PC-3 (cell line): ENCODE data around the gene GSDME. TPM values are rescaled to one million over a fixed set of nuclear protein-coding genes. Genes with fewer than 3 reads are reported as not detected.

Experiments used
- ATAC-seq: fragments of 200-7000 bp; cut with Tn5 transposase; 2 replicates; pipeline ENCODE4 v1.9.1; 2020; ENCODE audit warnings: mild to moderate bottlenecking, moderate library complexity
- BruUV-seq: library from RNA; stranded (reverse); fragments of 400-500 nt; replicated peaks from 2 replicates; lab custom pipeline; 2021; lab: Mats Ljungman, UMichigan
- CTCF ChIA-PET: fragments of 300-600 bp; sonication (Branson Sonifier 250); formaldehyde crosslinking; loops from one replicate; lab custom pipeline; 2022; ENCODE audit warnings: antibody characterized with exemption; lab: Charles Lee
- POLR2A ChIA-PET: fragments of 300-600 bp; sonication (Branson Sonifier 250); formaldehyde crosslinking; loops from one replicate; lab custom pipeline; 2022; ENCODE audit warnings: antibody characterized with exemption; ENCODE audit not compliant: unreplicated experiment; lab: Charles Lee
- DNase-seq: peaks from one replicate; pipeline ENCODE4 v3.0.0-alpha.2; 2015
- H2AFZ ChIP-seq: fragments of 300-600 bp; sonication (generic); 2 replicates; pipeline ENCODE4 v1.6.0; 2016; ENCODE audit warnings: antibody characterized with exemption, low read length
- H3F3A ChIP-seq: fragments of 300-600 bp; sonication (generic); one replicate; pipeline ENCODE4 v1.6.0; 2017; ENCODE audit warnings: antibody characterized with exemption, low read length, control low read depth, mild to moderate bottlenecking; ENCODE audit not compliant: unreplicated experiment
- H3K27ac ChIP-seq: fragments of 300-600 bp; sonication (generic); 2 replicates; pipeline ENCODE4 v1.5.1; 2016; ENCODE audit warnings: mild to moderate bottlenecking, low read length
- H3K27me3 ChIP-seq: fragments of 300-600 bp; sonication (generic); 2 replicates; pipeline ENCODE4 v1.6.1; 2016; ENCODE audit warnings: low read length, mixed read lengths
- H3K36me3 ChIP-seq: fragments of 300-600 bp; sonication (generic); 2 replicates; pipeline ENCODE4 v1.6.1; 2016; ENCODE audit warnings: low read depth, mixed run types, low read length, mixed read lengths
- H3K4me1 ChIP-seq: fragments of 300-600 bp; sonication (generic); 2 replicates; pipeline ENCODE4 v1.5.1; 2016; ENCODE audit warnings: low read length; ENCODE audit not compliant: insufficient read depth
- H3K4me2 ChIP-seq: fragments of 300-600 bp; sonication (generic); 2 replicates; pipeline ENCODE4 v1.6.0; 2016; ENCODE audit warnings: low read length
- H3K4me3 ChIP-seq: fragments of 300-600 bp; sonication (generic); 2 replicates; pipeline ENCODE4 v1.5.1; 2016; ENCODE audit warnings: mild to moderate bottlenecking, low read length, mixed read lengths
- H3K79me2 ChIP-seq: fragments of 300-600 bp; sonication (generic); 2 replicates; pipeline ENCODE4 v1.6.1; 2017; ENCODE audit warnings: low read length, mixed read lengths
- H3K9ac ChIP-seq: fragments of 300-600 bp; sonication (generic); 2 replicates; pipeline ENCODE4 v1.6.0; 2016; ENCODE audit warnings: mild to moderate bottlenecking, low read length
- H3K9me2 ChIP-seq: fragments of 300-600 bp; sonication (generic); replicated peaks from 2 replicates; pipeline ENCODE4 v1.6.1; 2016; ENCODE audit warnings: mixed run types, low read length, mixed read lengths
- H3K9me3 ChIP-seq: fragments of 300-600 bp; sonication (generic); 2 replicates; pipeline ENCODE4 v1.6.1; 2016; ENCODE audit warnings: low read length, mixed read lengths
- H4K20me1 ChIP-seq: fragments of 300-600 bp; sonication (generic); 2 replicates; pipeline ENCODE4 v1.6.1; 2016; ENCODE audit warnings: low read length, mixed read lengths
- EZH2 ChIP-seq: fragments of 300-600 bp; sonication (generic); IDR thresholded peaks from one replicate; pipeline ENCODE4 v1.6.1; 2017; ENCODE audit warnings: antibody characterized with exemption, mild to moderate bottlenecking, low read length; ENCODE audit not compliant: unreplicated experiment
- EZH2phosphoT487 ChIP-seq: fragments of 300-600 bp; sonication (generic); IDR thresholded peaks from 2 replicates; pipeline ENCODE4 v1.6.1; 2018; ENCODE audit warnings: mild to moderate bottlenecking, antibody characterized with exemption, low read length, borderline replicate concordance
- intact Hi-C: fragments of 100-400 bp; cut with micrococcal nuclease; formaldehyde crosslinking; loops from 2 replicates; pipeline ENCODE4 v1.9.0; 2023
- total RNA-seq: library from RNA; depleted of rRNA; stranded (reverse); fragments of >200 nt; gene quantifications from 2 replicates; pipeline ENCODE4 v1.2.3, GENCODE V29; 2014
- TF ChIP-seq, protein P1 (sequence below): fragments of 300-600 bp; sonication (generic); conservative IDR thresholded peaks from 2 replicates; pipeline ENCODE4 v1.5.1; 2017; ENCODE audit warnings: antibody characterized with exemption, low read depth, mild to moderate bottlenecking, low read length

GSDME gene
- total RNA-seq, 1 experiment from 2014 or later = 12.0 TPM

DNA sequence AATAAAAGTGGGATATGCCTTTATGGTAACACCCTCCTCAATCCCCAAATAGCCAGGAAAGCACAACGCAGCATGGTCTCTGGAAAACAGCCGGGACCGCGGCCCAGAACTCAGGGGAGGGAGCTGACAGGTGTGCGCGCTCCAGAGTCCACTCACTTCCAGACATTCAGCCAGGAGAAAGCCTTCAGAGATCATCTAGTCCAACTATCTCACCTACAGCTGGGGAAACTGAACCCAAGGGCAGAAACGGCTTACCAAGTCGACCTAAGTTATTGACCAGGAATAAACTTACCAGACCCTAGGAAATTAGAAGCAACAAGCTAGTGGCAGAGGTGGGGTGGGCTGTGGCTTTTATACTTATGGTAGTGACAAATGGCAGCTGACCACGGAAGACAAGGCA lies 16.4 kb downstream of the GSDME start:
- BruUV-seq = no TSS peak
- Histone ChIP-seq H3K79me2 (no peaks in the 10 kb centered on the region), H3K36me3 (0 out of 2 replicates have a peak, but pooled peaks cover 8% of the 10 kb centered on the region), H3K4me2 (no peak overlapping the region), H3K9ac (no peak overlapping the region), H3K9me2 (no peaks in the 10 kb centered on the region), H3K4me1 (peaks cover 11% of the 10 kb centered on the region), H3K27me3 (no peaks in the 10 kb centered on the region), H4K20me1 (no peaks in the 10 kb centered on the region), H3K9me3 (no peaks in the 10 kb centered on the region), H3K4me3 (no peak overlapping the region), H3K27ac (no peak overlapping the region), H2AFZ (no peak overlapping the region), H3F3A (no peaks in the 10 kb centered on the region)
- ChIA-PET CTCF (no interaction called here), POLR2A (no interaction called here)
- TF ChIP-seq EZH2 (no peak), EZH2phosphoT487 (no peak)
- TF ChIP-seq, protein P1, sequence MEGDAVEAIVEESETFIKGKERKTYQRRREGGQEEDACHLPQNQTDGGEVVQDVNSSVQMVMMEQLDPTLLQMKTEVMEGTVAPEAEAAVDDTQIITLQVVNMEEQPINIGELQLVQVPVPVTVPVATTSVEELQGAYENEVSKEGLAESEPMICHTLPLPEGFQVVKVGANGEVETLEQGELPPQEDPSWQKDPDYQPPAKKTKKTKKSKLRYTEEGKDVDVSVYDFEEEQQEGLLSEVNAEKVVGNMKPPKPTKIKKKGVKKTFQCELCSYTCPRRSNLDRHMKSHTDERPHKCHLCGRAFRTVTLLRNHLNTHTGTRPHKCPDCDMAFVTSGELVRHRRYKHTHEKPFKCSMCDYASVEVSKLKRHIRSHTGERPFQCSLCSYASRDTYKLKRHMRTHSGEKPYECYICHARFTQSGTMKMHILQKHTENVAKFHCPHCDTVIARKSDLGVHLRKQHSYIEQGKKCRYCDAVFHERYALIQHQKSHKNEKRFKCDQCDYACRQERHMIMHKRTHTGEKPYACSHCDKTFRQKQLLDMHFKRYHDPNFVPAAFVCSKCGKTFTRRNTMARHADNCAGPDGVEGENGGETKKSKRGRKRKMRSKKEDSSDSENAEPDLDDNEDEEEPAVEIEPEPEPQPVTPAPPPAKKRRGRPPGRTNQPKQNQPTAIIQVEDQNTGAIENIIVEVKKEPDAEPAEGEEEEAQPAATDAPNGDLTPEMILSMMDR = no peak
- intact Hi-C loops = no loop called here
- no peak for ATAC-seq
- no peak for DNase-seq

DNA sequence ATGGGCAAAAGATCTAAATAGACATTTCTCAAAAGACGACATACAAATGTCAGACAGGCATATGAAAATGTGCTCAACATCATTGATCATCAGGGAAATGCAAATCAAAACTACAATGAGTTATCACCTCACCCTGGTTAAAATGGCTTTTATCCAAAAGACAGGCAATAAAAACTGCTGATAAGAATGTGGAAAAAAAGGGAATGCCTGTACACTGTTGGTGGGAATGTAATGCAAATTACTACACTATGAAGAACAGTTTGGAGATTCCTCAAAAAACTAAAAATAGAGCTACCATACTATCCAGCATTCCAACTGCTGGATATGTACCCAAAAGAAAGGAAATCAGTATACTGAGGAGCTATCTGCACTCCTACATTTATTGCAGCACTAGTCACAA lies 18.0 kb downstream of the GSDME start:
- TF ChIP-seq EZH2 (no peak), EZH2phosphoT487 (no peak)
- TF ChIP-seq, protein P1 = no peak
- no peaks in the 10 kb centered on the region for H3K27me3 ChIP-seq
- peaks cover 11% of the 10 kb centered on the region for H3K4me1 ChIP-seq
- no peaks in the 10 kb centered on the region for H3K9me3 ChIP-seq
- no peaks in the 10 kb centered on the region for H3K9me2 ChIP-seq
- intact Hi-C loops = no loop called here
- H3K36me3 ChIP-seq = 0 out of 2 replicates have a peak, but pooled peaks cover 8% of the 10 kb centered on the region
- BruUV-seq = no TSS peak
- no peaks in the 10 kb centered on the region for H4K20me1 ChIP-seq
- ChIA-PET CTCF (no interaction called here), POLR2A (no interaction called here)
- no peak overlapping the region for H3K27ac ChIP-seq
- DNase-seq (no peak), ATAC-seq (no peak)
- no peaks in the 10 kb centered on the region for H3F3A ChIP-seq
- no peak overlapping the region for H3K9ac ChIP-seq
- H2AFZ ChIP-seq = no peak overlapping the region
- no peak overlapping the region for H3K4me2 ChIP-seq
- no peak overlapping the region for H3K4me3 ChIP-seq
- no peaks in the 10 kb centered on the region for H3K79me2 ChIP-seq

DNA sequence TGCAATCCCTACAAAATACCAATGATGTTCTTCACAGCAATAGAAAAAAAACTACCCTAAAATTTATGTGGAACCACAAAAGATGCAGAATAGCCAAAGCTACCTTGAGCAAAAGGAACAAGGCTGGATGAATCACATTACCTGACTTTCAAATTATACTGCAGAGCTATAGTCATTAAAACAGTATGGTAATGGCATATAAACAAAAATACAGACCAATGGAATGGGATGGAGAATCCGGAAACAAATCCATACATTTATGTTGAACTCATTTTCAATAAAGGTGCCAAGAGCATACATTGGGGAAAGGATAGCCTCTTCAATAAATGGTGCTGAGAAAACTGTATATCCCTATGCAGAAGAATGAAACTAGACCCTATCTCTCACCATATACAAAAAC lies 18.7 kb downstream of the GSDME start:
- TF ChIP-seq EZH2phosphoT487 (no peak), EZH2 (no peak)
- TF ChIP-seq, protein P1 = no peak
- no TSS peak for BruUV-seq
- CTCF ChIA-PET = no interaction called here

More for the DNA sequence above, 18.7 kb downstream of the GSDME start:
- ATAC-seq = no peak
- POLR2A ChIA-PET = no interaction called here
- intact Hi-C loops = no loop called here
- Histone ChIP-seq H3K9me3 (no peaks in the 10 kb centered on the region), H2AFZ (no peak overlapping the region), H3K27ac (no peak overlapping the region), H3K27me3 (no peaks in the 10 kb centered on the region), H3K4me1 (peaks cover 15% of the 10 kb centered on the region), H3F3A (no peaks in the 10 kb centered on the region), H3K9ac (no peak overlapping the region), H3K4me2 (no peak overlapping the region), H3K9me2 (no peaks in the 10 kb centered on the region), H3K4me3 (no peak overlapping the region; the same call in 1 of the 2 replicates), H3K36me3 (0 out of 2 replicates have a peak, but pooled peaks cover 8% of the 10 kb centered on the region), H3K79me2 (no peaks in the 10 kb centered on the region), H4K20me1 (no peaks in the 10 kb centered on the region)
- no peak for DNase-seq
